A673 (cell line): Measurements from ENCODE around the gene ZNF883. TPM values are rescaled to one million over a fixed set of nuclear protein-coding genes. Genes with fewer than 3 reads are reported as not detected.

Source experiments
- BruUV-seq: library from RNA; stranded (reverse); fragments of 400-500 nt; replicated peaks from 2 replicates; lab custom pipeline; 2021; lab: Mats Ljungman, UMichigan
- CTCF ChIA-PET: fragments of 300-600 bp; sonication (Branson Sonifier 250); formaldehyde crosslinking; loops from one replicate; lab custom pipeline; 2022; ENCODE audit warnings: antibody characterized with exemption; lab: Charles Lee
- POLR2A ChIA-PET: fragments of 300-600 bp; sonication (Branson Sonifier 250); formaldehyde crosslinking; loops from one replicate; lab custom pipeline; 2022; ENCODE audit warnings: antibody characterized with exemption; ENCODE audit not compliant: low non-redundant PET; lab: Charles Lee
- DNase-seq: peaks from one replicate; pipeline ENCODE4 v3.0.0-alpha.2; 2015; ENCODE audit warnings: low spot score
- H3K27ac ChIP-seq: fragments of 200-600 bp; sonication (generic); 2 replicates; pipeline ENCODE4 v1.5.1; 2016; ENCODE audit warnings: mixed run types, low read depth, mild to moderate bottlenecking, mixed read lengths, antibody characterized with exemption, low read length; ENCODE audit not compliant: poor library complexity, severe bottlenecking
- H3K27me3 ChIP-seq: fragments of 200-600 bp; sonication (generic); replicated peaks from 2 replicates; pipeline ENCODE4 v1.6.1; 2017; ENCODE audit warnings: mixed run types, low read depth, mild to moderate bottlenecking, mixed read lengths, antibody characterized with exemption, low read length; ENCODE audit not compliant: insufficient read depth, poor library complexity
- H3K36me3 ChIP-seq: fragments of 200-600 bp; sonication (generic); 2 replicates; pipeline ENCODE4 v1.6.1; 2016; ENCODE audit warnings: mixed run types, mild to moderate bottlenecking, mixed read lengths, antibody characterized with exemption, low read length; ENCODE audit not compliant: insufficient read depth, poor library complexity, severe bottlenecking
- H3K4me1 ChIP-seq: fragments of 200-600 bp; sonication (generic); 2 replicates; pipeline ENCODE4 v1.6.1; 2017; ENCODE audit warnings: mixed run types, mild to moderate bottlenecking, mixed read lengths, antibody characterized with exemption, low read length; ENCODE audit not compliant: insufficient read depth, poor library complexity, severe bottlenecking
- H3K4me3 ChIP-seq: fragments of 200-600 bp; sonication (generic); 2 replicates; pipeline ENCODE4 v1.5.1; 2016; ENCODE audit warnings: low read depth, mixed run types, mild to moderate bottlenecking, mixed read lengths, low read length; ENCODE audit not compliant: poor library complexity, severe bottlenecking
- H3K9me3 ChIP-seq: fragments of 200-600 bp; sonication (generic); 2 replicates; pipeline ENCODE4 v1.6.1; 2016; ENCODE audit warnings: mixed run types, low read depth, mild to moderate bottlenecking, mixed read lengths, antibody characterized with exemption, low read length; ENCODE audit not compliant: poor library complexity, severe bottlenecking
- EZH2 ChIP-seq: fragments of 200-600 bp; sonication (generic); IDR thresholded peaks from 2 replicates; pipeline ENCODE4 v1.6.1; 2017; ENCODE audit warnings: borderline replicate concordance, low read depth, mild to moderate bottlenecking, mixed read lengths, antibody characterized with exemption, low read length; ENCODE audit not compliant: poor library complexity, severe bottlenecking
- intact Hi-C: fragments of 100-400 bp; cut with micrococcal nuclease; formaldehyde crosslinking; loops from one replicate; pipeline ENCODE4 v1.10.0; 2022; ENCODE audit not compliant: unreplicated experiment
- total RNA-seq: library from RNA; stranded (reverse); gene quantifications from 2 replicates; pipeline ENCODE4 v1.2.3, GENCODE V29; 2021
- TF ChIP-seq, protein P1 (sequence below): fragments of 300-800, 200-600 bp; sonication (generic); conservative IDR thresholded peaks from 2 replicates; pipeline ENCODE4 v1.5.1; 2017; ENCODE audit warnings: low read depth, mild to moderate bottlenecking, antibody characterized with exemption, low read length, moderate library complexity, mixed read lengths

ZNF883 gene
- total RNA-seq, 1 experiment from 2014 or later = 3.9 TPM

DNA sequence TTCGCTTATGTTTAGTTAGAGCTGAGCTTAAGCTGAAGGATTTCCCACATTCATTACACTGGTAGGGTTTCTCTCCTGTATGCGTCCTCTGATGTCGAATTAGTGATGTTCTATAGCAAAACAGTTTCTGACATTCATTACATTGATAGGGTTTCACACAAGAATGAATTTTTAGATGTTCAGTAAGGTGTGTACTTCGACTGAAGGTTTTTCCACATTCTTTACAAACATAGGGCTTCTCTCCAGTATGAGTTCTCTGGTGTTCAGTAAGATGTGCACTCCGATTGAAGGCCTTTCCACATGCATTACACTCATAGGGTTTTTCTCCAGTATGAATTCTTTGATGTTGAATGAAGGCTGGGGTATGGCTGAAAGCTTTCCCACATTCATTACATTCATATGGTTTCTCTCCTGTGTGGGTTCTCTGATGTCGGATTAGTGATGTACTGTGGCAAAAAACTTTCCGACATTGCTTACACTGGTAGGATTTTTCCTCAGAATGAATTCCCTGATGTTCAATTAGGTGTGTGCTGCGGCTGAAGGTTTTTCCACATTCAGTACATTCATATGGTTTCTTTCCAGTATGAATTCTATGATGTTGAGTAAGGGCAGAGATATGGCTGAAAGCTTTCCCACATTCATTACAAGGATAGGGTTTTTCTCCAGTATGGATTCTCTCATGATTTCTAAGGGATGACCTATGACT is 14.6 kb downstream of the ZNF883 start:
- BruUV-seq = TSS peak; percentile 19

DNA sequence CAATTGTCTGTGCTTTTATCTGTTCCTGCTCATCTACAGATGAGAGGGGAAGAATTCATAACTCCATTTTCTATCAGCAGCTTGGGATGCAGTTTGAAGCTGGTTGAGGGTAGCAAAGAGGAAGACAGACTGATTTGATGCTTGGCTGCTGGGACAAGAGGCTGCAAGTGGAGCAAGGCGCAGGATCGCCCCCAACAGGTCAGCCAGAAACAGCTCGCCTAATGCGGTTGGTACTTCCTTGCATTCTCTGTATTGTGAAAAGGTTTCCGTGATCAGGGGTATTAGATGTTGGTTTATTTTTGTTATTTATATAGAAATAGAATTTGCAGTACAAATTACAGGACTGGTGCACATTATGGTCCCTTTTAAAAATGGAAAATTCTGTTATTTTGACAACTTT is 40.6 kb downstream of the ZNF883 start:
- POLR2A ChIA-PET = no interaction called here
- intact Hi-C loops = loop anchor here (5.0 kb wide), 1 partner anchor 141 kb away; no protein-coding TSS in a partner anchor
- DNase-seq = peak; percentile 36

More for the DNA sequence above, 14.6 kb downstream of the ZNF883 start:
- intact Hi-C loops = no loop called here
- Histone ChIP-seq H3K4me1 (no peaks in the 10 kb centered on the region), H3K36me3 (peaks cover 6% of the 10 kb centered on the region), H3K4me3 (no peak overlapping the region), H3K27ac (no peak overlapping the region), H3K27me3 (no peaks in the 10 kb centered on the region), H3K9me3 (peaks cover 73% of the 10 kb centered on the region)
- TF ChIP-seq, protein P1, sequence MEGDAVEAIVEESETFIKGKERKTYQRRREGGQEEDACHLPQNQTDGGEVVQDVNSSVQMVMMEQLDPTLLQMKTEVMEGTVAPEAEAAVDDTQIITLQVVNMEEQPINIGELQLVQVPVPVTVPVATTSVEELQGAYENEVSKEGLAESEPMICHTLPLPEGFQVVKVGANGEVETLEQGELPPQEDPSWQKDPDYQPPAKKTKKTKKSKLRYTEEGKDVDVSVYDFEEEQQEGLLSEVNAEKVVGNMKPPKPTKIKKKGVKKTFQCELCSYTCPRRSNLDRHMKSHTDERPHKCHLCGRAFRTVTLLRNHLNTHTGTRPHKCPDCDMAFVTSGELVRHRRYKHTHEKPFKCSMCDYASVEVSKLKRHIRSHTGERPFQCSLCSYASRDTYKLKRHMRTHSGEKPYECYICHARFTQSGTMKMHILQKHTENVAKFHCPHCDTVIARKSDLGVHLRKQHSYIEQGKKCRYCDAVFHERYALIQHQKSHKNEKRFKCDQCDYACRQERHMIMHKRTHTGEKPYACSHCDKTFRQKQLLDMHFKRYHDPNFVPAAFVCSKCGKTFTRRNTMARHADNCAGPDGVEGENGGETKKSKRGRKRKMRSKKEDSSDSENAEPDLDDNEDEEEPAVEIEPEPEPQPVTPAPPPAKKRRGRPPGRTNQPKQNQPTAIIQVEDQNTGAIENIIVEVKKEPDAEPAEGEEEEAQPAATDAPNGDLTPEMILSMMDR = no peak
- no peak for TF ChIP-seq EZH2
- CTCF ChIA-PET = no interaction called here
- DNase-seq = peak; percentile 2
- POLR2A ChIA-PET = no interaction called here

DNA sequence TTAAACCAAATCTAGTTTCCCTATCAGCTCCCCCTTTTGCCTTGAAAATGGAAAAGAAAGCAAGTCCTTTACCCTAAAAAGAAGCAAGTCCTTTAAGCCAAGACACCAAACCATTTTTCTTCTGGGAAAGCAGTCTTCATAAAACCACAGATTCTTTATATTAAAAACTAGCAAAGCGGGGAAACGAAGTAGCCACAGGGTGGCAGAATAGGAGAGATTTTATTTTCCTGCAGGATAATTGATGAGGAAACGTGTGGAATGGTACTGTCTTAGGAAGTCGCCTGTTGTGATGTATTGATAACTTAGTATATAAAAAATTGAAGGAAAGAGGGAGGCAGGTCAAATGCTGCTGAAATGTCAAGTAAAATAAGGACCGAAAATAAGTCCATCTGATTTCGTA is 41.1 kb downstream of the ZNF883 start:
- CTCF ChIA-PET = interaction anchor here (0.5 kb wide), 1 partner anchor 149 kb away, joined by 4 read pairs; no protein-coding TSS in a partner anchor
- Histone ChIP-seq H3K27ac (no peak overlapping the region), H3K9me3 (no peaks in the 10 kb centered on the region), H3K36me3 (no peaks in the 10 kb centered on the region), H3K4me3 (no peak overlapping the region), H3K4me1 (no peaks in the 10 kb centered on the region), H3K27me3 (peaks cover 4% of the 10 kb centered on the region)
- TF ChIP-seq, protein P1 = peak; percentile 39; the same call in 1 of the 2 replicates
- no peak for TF ChIP-seq EZH2
- no TSS peak for BruUV-seq
- intact Hi-C loops = loop anchor here (5.0 kb wide), 1 partner anchor 141 kb away; no protein-coding TSS in a partner anchor
- POLR2A ChIA-PET = no interaction called here
- DNase-seq = peak; percentile 34

More for the DNA sequence above, 40.6 kb downstream of the ZNF883 start:
- no peaks in the 10 kb centered on the region for H3K4me1 ChIP-seq
- CTCF ChIA-PET = interaction anchor here (0.5 kb wide), 2 partner anchors 45 to 150 kb away, joined by 4 read pairs; no protein-coding TSS in a partner anchor
- H3K4me3 ChIP-seq = no peak overlapping the region
- BruUV-seq = no TSS peak
- H3K27ac ChIP-seq = no peak overlapping the region
- TF ChIP-seq EZH2 = no peak
- TF ChIP-seq, protein P1 = peak; percentile 53
- H3K9me3 ChIP-seq = no peaks in the 10 kb centered on the region
- peaks cover 4% of the 10 kb centered on the region for H3K27me3 ChIP-seq
- H3K36me3 ChIP-seq = no peaks in the 10 kb centered on the region
